HepG2 (cell line): Measurements from ENCODE around the gene TBCCD1. TPM values are rescaled to one million over a fixed set of nuclear protein-coding genes. Genes with fewer than 3 reads are reported as not detected.

Experiments
- CBX1 ChIP-seq: IDR thresholded peaks from one replicate; pipeline ENCODE4 v1.6.1; 2016; ENCODE audit warnings: antibody characterized with exemption, low read depth
- CENPBD1 ChIP-seq: sonication (generic); formaldehyde crosslinking; IDR thresholded peaks from 2 replicates; pipeline ENCODE4 v1.8.0; 2022; ENCODE audit warnings: missing genetic modification reagents, low read depth, mild to moderate bottlenecking, borderline replicate concordance
- ETV5 ChIP-seq: IDR thresholded peaks from 2 replicates; pipeline ENCODE4 v1.6.1; 2018; ENCODE audit warnings: missing biosample characterization, missing genetic modification reagents, inconsistent platforms, borderline replicate concordance
- HMGXB3 ChIP-seq: sonication (generic); formaldehyde crosslinking; IDR thresholded peaks from 2 replicates; pipeline ENCODE4 v1.4.0; 2020; ENCODE audit warnings: missing genetic modification reagents, borderline replicate concordance
- HNF4G ChIP-seq, 2 experiments: sonication (generic) in 1 of 2; formaldehyde crosslinking in 1 of 2; IDR thresholded peaks; 2 replicates each; pipeline versions ENCODE4 v1.4.0 to v1.6.1; 2011 to 2020; ENCODE audit warnings: borderline replicate concordance in 2 of 2, low read depth in 2 of 2, mild to moderate bottlenecking in 2 of 2, low read length in 1 of 2, missing genetic modification reagents in 1 of 2, moderate library complexity in 1 of 2
- HNRNPH1 ChIP-seq: fragments of 200-400 bp; formaldehyde crosslinking; optimal IDR thresholded peaks from 2 replicates; pipeline ENCODE3; 2017; ENCODE audit warnings: mild to moderate bottlenecking, low read depth, low read length
- IRF2 ChIP-seq: IDR thresholded peaks from 2 replicates; pipeline ENCODE4 v1.6.1; 2018; ENCODE audit warnings: missing genetic modification reagents, missing compliant biosample characterization
- IRX3 ChIP-seq: sonication (generic); formaldehyde crosslinking; IDR thresholded peaks from 2 replicates; pipeline ENCODE4 v1.8.1; 2023; ENCODE audit warnings: mild to moderate bottlenecking, low read depth, missing genetic modification reagents, borderline replicate concordance
- ISL2 ChIP-seq: sonication (generic); formaldehyde crosslinking; IDR thresholded peaks from 2 replicates; pipeline ENCODE4 v1.5.0; 2020; ENCODE audit warnings: missing genetic modification reagents
- MTA3 ChIP-seq: sonication (generic); formaldehyde crosslinking; IDR thresholded peaks from 2 replicates; pipeline ENCODE4 v1.4.0; 2020; ENCODE audit warnings: missing genetic modification reagents
- NFKBIZ ChIP-seq: IDR thresholded peaks from 2 replicates; pipeline ENCODE4 v1.6.1; 2018; ENCODE audit warnings: missing genetic modification reagents, missing compliant biosample characterization
- NR3C1 ChIP-seq: sonication (generic); formaldehyde crosslinking; IDR thresholded peaks from 2 replicates; pipeline ENCODE4 v1.4.0; 2020; ENCODE audit warnings: missing genetic modification reagents
- SAFB2 ChIP-seq: sonication (generic); formaldehyde crosslinking; IDR thresholded peaks from 2 replicates; pipeline ENCODE4 v1.5.1; 2020; ENCODE audit warnings: missing genetic modification reagents, low read depth, mild to moderate bottlenecking, borderline replicate concordance
- SIN3B ChIP-seq: fragments of 150-350 bp; IDR thresholded peaks from 2 replicates; pipeline ENCODE4 v1.6.1; 2014; ENCODE audit warnings: low read length
- TARDBP ChIP-seq: sonication (generic); formaldehyde crosslinking; IDR thresholded peaks from 2 replicates; pipeline ENCODE4 v1.8.0; 2022; ENCODE audit warnings: mild to moderate bottlenecking, missing genetic modification reagents
- TBP ChIP-seq: sonication (generic); formaldehyde crosslinking; IDR thresholded peaks from 2 replicates; pipeline ENCODE4 v1.5.0; 2020; ENCODE audit warnings: missing genetic modification reagents
- THYN1 ChIP-seq: sonication (generic); formaldehyde crosslinking; IDR thresholded peaks from 2 replicates; pipeline ENCODE4 v1.8.1; 2023; ENCODE audit warnings: low read depth, mild to moderate bottlenecking, moderate library complexity, missing genetic modification reagents, borderline replicate concordance
- ZNF264 ChIP-seq: sonication (generic); formaldehyde crosslinking; IDR thresholded peaks from 2 replicates; pipeline ENCODE4 v1.4.0; 2020; ENCODE audit warnings: missing genetic modification reagents
- ZNF543 ChIP-seq: sonication (generic); formaldehyde crosslinking; IDR thresholded peaks from 2 replicates; pipeline ENCODE4 v1.4.0; 2020; ENCODE audit warnings: mild to moderate bottlenecking, missing genetic modification reagents
- ZNF629 ChIP-seq: sonication (generic); formaldehyde crosslinking; conservative IDR thresholded peaks from 2 replicates; pipeline ENCODE4 v1.5.0; 2020; ENCODE audit warnings: missing genetic modification reagents
- ZNF674 ChIP-seq: sonication (generic); formaldehyde crosslinking; IDR thresholded peaks from 2 replicates; pipeline ENCODE4 v1.5.0; 2020; ENCODE audit warnings: low read depth, mild to moderate bottlenecking, missing genetic modification reagents
- ZNF775 ChIP-seq: sonication (generic); formaldehyde crosslinking; IDR thresholded peaks from 2 replicates; pipeline ENCODE4 v1.4.0; 2020; ENCODE audit warnings: missing genetic modification reagents, mild to moderate bottlenecking, moderate library complexity, borderline replicate concordance
- polyA plus RNA-seq, 8 experiments: library from polyadenylated mRNA; depleted of rRNA in 3 of 8; stranded (reverse) in 7 of 8; unstranded in 1 of 8; fragments of >200 nt; fragmentation: Illumina TruSeq in 4 of 8; extraction: Trizol in 4 of 8; gene quantifications; 2 replicates each; pipeline versions ENCODE4 v1.2.1 to v1.2.3, GENCODE V29; 2011 to 2016; ENCODE audit warnings: low read depth in 4 of 8, missing spikeins in 1 of 8, mixed read lengths in 1 of 8; ENCODE audit not compliant: insufficient read depth in 1 of 8
- total RNA-seq, 5 experiments: library from RNA; depleted of rRNA; stranded (reverse); fragments of >200 nt; fragmentation: Illumina TruSeq; extraction: Trizol; gene quantifications; 2 replicates each; pipeline ENCODE4 v1.2.3, GENCODE V29; 2016; ENCODE audit warnings: low read depth in 1 of 5
- TF ChIP-seq, protein P1 (sequence below): sonication (generic); formaldehyde crosslinking; conservative IDR thresholded peaks from 2 replicates; pipeline ENCODE4 v1.8.0; 2022; ENCODE audit warnings: missing genetic modification reagents

TBCCD1 gene
- total and polyA plus RNA-seq, 2 of the 13 experiments (the other 11 are each of a cell fraction or from before 2014, with no cell fraction given): 13.6 to 16.2 TPM

- TF ChIP-seq IRX3 (CRISPR knock-in tag): 0 out of 2 replicates have a peak, but pooled peaks have one; percentile 24
- TF ChIP-seq TARDBP (CRISPR knock-in tag): peak; percentile 47; the same call in 1 of the 2 replicates
- TF ChIP-seq ZNF674 (CRISPR knock-in tag): no peak
- TF ChIP-seq ZNF629: 0 out of 2 replicates have a peak, but pooled peaks have one; percentile 30
- TF ChIP-seq NR3C1 (CRISPR knock-in tag): no peak
- peak; percentile 88; the same call in 1 of the 2 replicates for TF ChIP-seq ETV5 (CRISPR knock-in tag)
- TF ChIP-seq THYN1 (CRISPR knock-in tag): no peak
- no peak for TF ChIP-seq ZNF775 (CRISPR knock-in tag)
- TF ChIP-seq CBX1: no peak
- TF ChIP-seq IRF2: no peak; the same call in none of the 2 replicates
- peak; percentile 89 for TF ChIP-seq ISL2
- peak; percentile 72 for TF ChIP-seq NFKBIZ (CRISPR knock-in tag)
- no peak for TF ChIP-seq ZNF543
- no peak for TF ChIP-seq SIN3B
- TF ChIP-seq, protein P1, sequence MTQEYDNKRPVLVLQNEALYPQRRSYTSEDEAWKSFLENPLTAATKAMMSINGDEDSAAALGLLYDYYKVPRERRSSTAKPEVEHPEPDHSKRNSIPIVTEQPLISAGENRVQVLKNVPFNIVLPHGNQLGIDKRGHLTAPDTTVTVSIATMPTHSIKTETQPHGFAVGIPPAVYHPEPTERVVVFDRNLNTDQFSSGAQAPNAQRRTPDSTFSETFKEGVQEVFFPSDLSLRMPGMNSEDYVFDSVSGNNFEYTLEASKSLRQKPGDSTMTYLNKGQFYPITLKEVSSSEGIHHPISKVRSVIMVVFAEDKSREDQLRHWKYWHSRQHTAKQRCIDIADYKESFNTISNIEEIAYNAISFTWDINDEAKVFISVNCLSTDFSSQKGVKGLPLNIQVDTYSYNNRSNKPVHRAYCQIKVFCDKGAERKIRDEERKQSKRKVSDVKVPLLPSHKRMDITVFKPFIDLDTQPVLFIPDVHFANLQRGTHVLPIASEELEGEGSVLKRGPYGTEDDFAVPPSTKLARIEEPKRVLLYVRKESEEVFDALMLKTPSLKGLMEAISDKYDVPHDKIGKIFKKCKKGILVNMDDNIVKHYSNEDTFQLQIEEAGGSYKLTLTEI (CRISPR knock-in tag): no peak
- TF ChIP-seq HNF4G (IDR thresholded peaks at IDR 0.05; ENCODE audit: borderline replicate concordance, low read depth, low read length): peak; percentile 97
- peak; percentile 93; the same call in 1 of the 2 replicates for TF ChIP-seq HNF4G (CRISPR knock-in tag; IDR thresholded peaks at IDR 0.05; ENCODE audit: borderline replicate concordance, low read depth)
- no peak for TF ChIP-seq CENPBD1 (CRISPR knock-in tag)
- TF ChIP-seq HNRNPH1: no peak
- no peak for TF ChIP-seq MTA3 (CRISPR knock-in tag)
- TF ChIP-seq ZNF264: peak; percentile 80
- TF ChIP-seq HMGXB3 (CRISPR knock-in tag): no peak; the same call in 1 of the 2 replicates
- no peak for TF ChIP-seq TBP (CRISPR knock-in tag)
- no peak; the same call in 1 of the 2 replicates for TF ChIP-seq SAFB2 (CRISPR knock-in tag)
Observed at GRCh38 chr3:186599142-186599784, 32.1 kb upstream of the TBCCD1 start (continued).
